Skeletal muscle cell (primary cell): Measurements from ENCODE around the gene PCDHGA10.
"Not testable (repeated sequence)": the region's sequence is repeated elsewhere in the genome, so short reads cannot be mapped to it uniquely, and the experiment has no call there.

ENCODE experiments used
- DNase-seq: peaks from one replicate; pipeline ENCODE4 v3.0.0-alpha.2; 2010; ENCODE audit warnings: low read depth
- H3K4me3 ChIP-seq: 2 replicates; pipeline ENCODE4 v1.5.1; 2011; ENCODE audit warnings: low read depth, mild to moderate bottlenecking, control low read depth, low read length, moderate library complexity

PCDHGA10 gene

GRCh38 chr5:141389153-141390042 lies 23.4 kb upstream of the PCDHGA10 start:
- H3K4me3 ChIP-seq, result no peak overlapping the region
- no peak for DNase-seq

GRCh38 chr5:141392429-141393198 lies 20.2 kb upstream of the PCDHGA10 start, which contains the start of gene PCDHGA8:
TSS of gene PCDHGA8 (plus strand) at chr5:141392633. CDS start at chr5:141392814, 181 bp downstream.
- H3K4me3 ChIP-seq, result no peak within 1 kb of the TSS

DNA sequence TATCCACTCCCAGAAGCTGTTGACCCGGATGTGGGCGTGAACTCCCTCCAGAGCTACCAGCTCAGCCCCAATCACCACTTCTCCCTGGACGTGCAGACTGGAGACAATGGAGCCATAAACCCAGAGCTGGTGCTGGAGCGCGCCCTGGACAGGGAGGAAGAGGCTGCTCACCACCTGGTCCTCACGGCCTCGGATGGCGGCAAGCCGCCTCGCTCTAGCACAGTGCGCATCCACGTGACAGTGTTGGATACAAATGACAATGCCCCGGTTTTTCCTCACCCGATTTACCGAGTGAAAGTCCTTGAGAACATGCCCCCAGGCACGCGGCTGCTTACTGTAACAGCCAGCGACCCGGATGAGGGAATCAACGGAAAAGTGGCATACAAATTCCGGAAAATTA lies 19.5 kb upstream of the PCDHGA10 start:
- no peak overlapping the region for H3K4me3 ChIP-seq
- no peak for DNase-seq

More at GRCh38 chr5:141392429-141393198, 20.2 kb upstream of the PCDHGA10 start, which contains the start of gene PCDHGA8:
- DNase-seq, result no peak

DNA sequence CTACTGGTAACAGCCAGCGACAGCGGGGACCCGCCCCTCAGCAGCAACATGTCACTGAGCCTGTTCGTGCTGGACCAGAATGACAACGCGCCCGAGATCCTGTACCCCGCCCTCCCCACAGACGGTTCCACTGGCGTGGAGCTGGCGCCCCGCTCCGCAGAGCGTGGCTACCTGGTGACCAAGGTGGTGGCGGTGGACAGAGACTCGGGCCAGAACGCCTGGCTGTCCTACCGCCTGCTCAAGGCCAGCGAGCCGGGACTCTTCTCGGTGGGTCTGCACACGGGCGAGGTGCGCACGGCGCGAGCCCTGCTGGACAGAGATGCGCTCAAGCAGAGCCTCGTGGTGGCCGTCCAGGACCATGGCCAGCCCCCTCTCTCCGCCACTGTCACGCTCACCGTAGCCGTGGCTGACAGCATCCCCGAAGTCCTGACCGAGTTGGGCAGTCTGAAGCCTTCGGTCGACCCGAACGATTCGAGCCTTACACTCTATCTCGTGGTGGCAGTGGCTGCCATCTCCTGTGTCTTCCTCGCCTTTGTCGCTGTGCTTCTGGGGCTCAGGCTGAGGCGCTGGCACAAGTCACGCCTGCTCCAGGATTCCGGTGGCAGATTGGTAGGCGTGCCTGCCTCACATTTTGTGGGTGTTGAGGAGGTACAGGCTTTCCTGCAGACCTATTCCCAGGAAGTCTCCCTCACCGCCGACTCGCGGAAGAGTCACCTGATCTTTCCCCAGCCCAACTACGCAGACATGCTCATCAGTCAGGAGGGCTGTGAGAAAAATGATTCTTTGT lies 18.2 kb upstream of the PCDHGA10 start:
- not testable (repeated sequence) for DNase-seq, H3K4me3 ChIP-seq

GRCh38 chr5:141397756-141398551 lies 14.8 kb upstream of the PCDHGA10 start, which contains the start of gene PCDHGB5:
TSS of gene PCDHGB5 (plus strand) at chr5:141397947. CDS start at chr5:141398128, 181 bp downstream.
- H3K4me3 ChIP-seq, result peak within 1 kb of the TSS; percentile 41
- peak; percentile 13 for DNase-seq

GRCh38 chr5:141398608-141399007 lies 14.2 kb upstream of the PCDHGA10 start:
- H3K4me3 ChIP-seq, result peak overlapping the region; percentile 21
- DNase-seq, result no peak

GRCh38 chr5:141399555-141400258 lies 13.1 kb upstream of the PCDHGA10 start:
- no peak overlapping the region for H3K4me3 ChIP-seq
- DNase-seq, result no peak

DNA sequence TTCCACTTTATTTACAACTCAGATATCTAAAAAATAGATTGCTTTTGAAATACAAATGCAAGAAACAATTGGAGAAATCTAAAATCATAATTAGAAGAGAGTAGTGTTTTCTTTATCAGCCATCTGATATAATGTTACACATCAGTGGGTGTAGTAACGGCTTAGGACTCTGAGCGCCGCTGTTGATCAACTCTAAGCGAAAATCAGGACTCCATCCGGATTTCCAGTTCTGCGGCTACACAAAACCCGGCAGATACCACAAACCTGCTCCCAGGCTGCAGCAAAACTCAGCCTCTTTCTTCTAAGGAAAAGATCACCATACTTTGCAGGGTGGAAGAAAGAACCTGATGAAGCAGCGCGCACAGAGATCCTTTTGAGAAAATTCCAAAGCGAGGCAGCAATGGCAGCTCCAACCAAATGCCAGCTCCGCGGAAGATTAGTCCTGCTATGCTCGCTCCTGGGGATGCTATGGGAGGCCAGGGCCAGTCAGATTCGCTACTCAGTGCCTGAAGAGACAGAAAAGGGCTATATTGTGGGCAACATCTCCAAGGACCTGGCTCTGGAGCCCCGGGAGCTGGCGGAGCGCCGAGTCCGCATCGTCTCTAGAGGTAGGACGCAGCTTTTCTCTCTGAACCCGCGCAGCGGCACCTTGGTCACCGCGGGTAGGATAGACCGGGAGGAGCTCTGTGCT lies 10.1 kb upstream of the PCDHGA10 start, which contains the start of gene PCDHGA9:
Gene PCDHGA9 (plus strand): TSS at position 226 of the 691 bp plus-strand sequence. CDS start 175 bp downstream, at position 401.
- peak within 1 kb of the TSS; percentile 35 for H3K4me3 ChIP-seq
- DNase-seq, result no peak

DNA sequence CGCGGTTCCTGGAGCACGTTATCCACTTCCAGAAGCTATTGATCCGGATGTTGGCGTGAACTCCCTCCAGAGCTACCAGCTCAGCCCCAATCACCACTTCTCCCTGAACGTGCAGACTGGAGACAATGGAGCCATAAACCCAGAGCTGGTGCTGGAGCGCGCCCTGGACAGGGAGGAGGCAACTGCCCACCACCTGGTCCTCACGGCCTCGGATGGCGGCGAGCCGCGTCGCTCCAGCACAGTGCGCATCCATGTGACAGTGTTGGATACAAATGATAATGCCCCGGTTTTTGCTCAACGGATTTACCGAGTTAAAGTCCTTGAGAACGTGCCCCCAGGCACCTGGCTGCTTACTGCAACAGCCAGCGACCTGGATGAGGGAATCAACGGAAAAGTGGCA lies 9.4 kb upstream of the PCDHGA10 start:
- H3K4me3 ChIP-seq, result peak overlapping the region; percentile 35
- no peak for DNase-seq

- H3K4me3 ChIP-seq, result peak within 1 kb of the TSS; percentile 34
- not testable (repeated sequence) for DNase-seq
Observed at GRCh38 chr5:141407790-141408505, 4.8 kb upstream of the PCDHGA10 start, which contains the start of gene PCDHGB6. TSS of gene PCDHGB6 (plus strand) at chr5:141408021. CDS start at chr5:141408203, 182 bp downstream.

GRCh38 chr5:141409598-141410306 lies 3.0 kb upstream of the PCDHGA10 start:
- no peak overlapping the region for H3K4me3 ChIP-seq
- DNase-seq, result no peak

DNA sequence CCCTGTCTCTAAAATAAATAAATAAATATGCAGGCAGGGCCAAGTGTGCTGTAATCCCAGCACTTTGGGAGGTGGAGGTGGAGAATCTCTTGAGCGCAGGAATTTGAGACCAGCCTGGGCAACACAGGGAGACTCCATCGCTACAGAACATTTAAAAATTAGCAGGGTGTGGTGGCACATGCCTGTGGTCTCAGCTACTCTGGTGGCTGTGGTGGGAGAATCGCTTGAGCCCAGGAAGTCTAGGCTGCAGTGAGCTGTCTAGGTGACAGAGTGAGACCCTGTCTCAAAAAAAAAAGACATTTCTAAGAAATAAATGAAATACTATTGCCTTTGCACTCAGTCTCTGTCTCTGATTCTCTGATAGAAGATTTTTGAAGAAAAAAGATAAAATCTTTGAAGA lies 1.2 kb upstream of the PCDHGA10 start:
- DNase-seq, result no peak
- no peak overlapping the region for H3K4me3 ChIP-seq

DNA sequence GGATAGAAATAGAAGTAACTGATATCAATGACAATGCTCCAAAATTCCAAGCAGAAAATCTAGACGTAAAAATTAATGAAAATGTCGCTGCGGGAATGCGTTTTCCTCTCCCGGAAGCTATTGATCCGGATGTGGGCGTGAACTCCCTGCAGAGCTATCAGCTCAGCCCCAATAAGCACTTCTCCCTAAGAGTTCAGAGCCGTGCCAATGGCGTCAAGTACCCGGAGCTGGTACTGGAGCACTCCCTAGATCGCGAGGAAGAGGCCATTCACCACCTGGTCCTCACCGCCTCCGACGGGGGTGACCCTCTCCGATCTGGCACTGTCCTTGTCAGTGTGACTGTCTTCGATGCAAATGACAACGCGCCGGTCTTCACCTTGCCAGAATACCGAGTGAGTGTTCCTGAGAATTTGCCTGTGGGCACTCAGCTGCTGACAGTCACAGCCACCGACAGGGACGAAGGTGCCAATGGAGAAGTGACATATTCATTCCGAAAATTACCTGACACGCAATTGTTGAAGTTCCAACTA lies 818 bp downstream of the PCDHGA10 start:
- peak overlapping the region; percentile 46 for H3K4me3 ChIP-seq
- DNase-seq, result no peak

DNA sequence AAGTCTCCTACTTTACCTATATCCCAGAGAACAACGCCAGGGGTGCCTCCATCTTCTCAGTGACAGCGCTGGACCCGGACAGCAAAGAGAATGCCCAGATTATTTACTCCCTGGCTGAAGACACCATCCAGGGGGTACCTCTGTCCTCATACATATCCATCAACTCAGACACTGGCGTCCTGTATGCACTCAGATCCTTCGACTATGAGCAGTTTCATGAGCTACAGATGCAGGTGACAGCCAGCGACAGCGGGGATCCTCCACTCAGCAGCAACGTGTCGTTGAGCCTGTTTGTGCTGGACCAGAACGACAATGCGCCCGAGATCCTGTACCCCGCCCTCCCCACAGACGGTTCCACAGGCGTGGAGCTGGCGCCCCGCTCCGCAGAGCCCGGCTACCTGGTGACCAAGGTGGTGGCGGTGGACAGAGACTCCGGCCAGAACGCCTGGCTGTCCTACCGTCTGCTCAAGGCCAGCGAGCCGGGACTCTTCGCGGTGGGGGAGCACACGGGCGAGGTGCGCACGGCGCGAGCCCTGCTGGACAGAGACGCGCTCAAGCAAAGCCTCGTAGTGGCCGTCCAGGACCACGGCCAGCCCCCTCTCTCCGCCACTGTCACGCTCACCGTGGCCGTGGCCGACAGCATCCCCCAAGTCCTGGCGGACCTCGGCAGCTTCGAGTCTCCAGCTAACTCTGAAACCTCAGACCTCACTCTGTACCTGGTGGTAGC lies 1.9 kb downstream of the PCDHGA10 start:
- not testable (repeated sequence) for H3K4me3 ChIP-seq, DNase-seq

DNA sequence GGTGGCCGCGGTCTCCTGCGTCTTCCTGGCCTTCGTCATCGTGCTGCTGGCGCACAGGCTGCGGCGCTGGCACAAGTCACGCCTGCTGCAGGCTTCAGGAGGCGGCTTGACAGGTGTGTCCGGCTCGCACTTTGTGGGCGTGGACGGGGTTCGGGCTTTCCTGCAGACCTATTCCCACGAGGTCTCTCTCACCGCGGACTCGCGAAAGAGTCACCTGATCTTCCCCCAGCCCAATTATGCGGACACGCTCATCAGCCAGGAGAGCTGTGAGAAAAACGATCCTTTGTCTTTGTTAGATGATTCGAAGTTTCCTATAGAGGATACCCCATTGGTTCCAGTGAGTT lies 2.5 kb downstream of the PCDHGA10 start:
- DNase-seq, H3K4me3 ChIP-seq: not testable (repeated sequence)
